ENCODE measurements around the gene HEBP1.

HEBP1 gene

DNA sequence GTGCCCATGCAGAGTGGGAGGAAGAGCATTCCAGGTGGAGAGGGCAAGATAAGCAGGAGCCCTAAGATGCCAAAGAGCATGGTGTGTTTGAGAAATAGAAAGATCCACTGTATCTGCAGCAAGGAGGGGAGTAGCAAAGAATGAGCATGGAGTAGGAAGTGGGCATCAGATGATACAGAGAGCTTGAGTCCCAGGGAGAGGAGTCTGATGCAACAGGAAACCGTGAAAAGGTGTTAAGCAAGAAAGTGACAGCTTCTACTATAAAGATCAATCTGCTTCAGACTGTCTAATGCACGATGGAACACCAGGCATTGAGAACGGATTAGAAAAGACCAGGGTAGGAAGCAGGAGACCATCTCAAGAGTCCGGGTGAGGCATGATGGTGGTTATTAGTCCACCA lies 35.8 kb downstream of the HEBP1 start:
- H3K27ac ChIP-seq, result no peak overlapping the region
- TF ChIP-seq, protein P1, sequence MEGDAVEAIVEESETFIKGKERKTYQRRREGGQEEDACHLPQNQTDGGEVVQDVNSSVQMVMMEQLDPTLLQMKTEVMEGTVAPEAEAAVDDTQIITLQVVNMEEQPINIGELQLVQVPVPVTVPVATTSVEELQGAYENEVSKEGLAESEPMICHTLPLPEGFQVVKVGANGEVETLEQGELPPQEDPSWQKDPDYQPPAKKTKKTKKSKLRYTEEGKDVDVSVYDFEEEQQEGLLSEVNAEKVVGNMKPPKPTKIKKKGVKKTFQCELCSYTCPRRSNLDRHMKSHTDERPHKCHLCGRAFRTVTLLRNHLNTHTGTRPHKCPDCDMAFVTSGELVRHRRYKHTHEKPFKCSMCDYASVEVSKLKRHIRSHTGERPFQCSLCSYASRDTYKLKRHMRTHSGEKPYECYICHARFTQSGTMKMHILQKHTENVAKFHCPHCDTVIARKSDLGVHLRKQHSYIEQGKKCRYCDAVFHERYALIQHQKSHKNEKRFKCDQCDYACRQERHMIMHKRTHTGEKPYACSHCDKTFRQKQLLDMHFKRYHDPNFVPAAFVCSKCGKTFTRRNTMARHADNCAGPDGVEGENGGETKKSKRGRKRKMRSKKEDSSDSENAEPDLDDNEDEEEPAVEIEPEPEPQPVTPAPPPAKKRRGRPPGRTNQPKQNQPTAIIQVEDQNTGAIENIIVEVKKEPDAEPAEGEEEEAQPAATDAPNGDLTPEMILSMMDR (conservative IDR thresholded peaks at IDR 0.05; ENCODE audit: low read depth), result no peak
- CTCF ChIA-PET, result interaction anchor here (0.7 kb wide), 1 partner anchor 24 kb away, joined by 3 read pairs; no protein-coding TSS in a partner anchor
- no peak for DNase-seq (ENCODE audit: low spot score)
- POLR2A ChIA-PET (ENCODE audit: low non-redundant PET), result no interaction called here

DNA sequence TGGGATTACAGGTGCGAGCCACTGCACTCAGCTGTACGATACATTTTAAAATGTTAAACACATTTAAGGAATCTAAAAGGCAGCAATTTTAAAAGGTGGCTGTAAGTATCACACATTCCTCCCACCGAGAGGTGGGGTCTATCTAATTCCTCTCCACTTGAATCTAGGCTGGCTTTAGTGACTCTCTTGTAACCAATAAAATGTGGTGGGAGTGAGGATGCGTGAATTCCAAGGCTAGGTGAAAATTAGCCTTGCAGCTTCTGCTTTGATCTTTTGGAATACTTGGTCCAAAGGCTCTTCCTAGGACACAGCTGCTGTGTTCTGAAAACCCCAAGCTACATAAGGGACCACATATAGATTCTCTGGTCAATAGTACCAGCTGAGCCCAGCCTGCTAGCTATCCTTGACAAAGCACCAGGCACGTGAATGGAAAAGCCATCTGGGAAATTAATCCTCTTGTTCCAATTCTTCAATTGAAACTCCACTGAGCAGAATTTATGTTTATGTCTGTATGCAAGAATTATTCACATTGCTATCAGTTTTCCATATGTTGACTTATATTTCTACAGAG lies 39.3 kb downstream of the HEBP1 start:
- TF ChIP-seq, protein P1 (conservative IDR thresholded peaks at IDR 0.05; ENCODE audit: low read depth), result no peak
- ChIA-PET CTCF (interaction anchor here (0.6 to 1.1 kb wide), 2 partner anchors 9 to 123 kb away, joined by 3 read pairs; no protein-coding TSS in a partner anchor), POLR2A (ENCODE audit: low non-redundant PET) (no interaction called here)
- no peak for DNase-seq (ENCODE audit: low spot score)
- H3K27ac ChIP-seq, result no peak overlapping the region

DNA sequence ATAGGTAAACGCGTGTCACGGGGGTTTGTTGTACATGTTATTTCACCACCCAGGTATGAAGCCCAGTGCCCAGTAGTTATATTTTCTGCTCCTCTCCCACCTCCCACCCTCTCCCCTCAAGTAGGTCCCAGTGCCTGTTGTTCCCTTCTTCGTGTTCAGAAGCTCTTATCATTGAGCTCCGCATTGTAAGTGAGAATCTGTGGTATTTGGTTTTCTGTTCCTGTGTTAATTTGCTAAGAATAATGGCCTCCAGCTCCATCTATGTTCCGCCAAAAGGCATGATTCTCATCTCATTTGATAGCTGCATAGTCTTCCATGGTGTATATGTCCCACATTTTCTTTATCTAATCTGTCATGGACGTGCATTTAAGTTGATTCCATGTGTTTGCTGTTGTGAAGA lies 41.2 kb downstream of the HEBP1 start:
- no peak for DNase-seq (ENCODE audit: low spot score)
- H3K27ac ChIP-seq, result no peak overlapping the region
- TF ChIP-seq, protein P1 (conservative IDR thresholded peaks at IDR 0.05; ENCODE audit: low read depth), result no peak
- ChIA-PET CTCF (no interaction called here), POLR2A (ENCODE audit: low non-redundant PET) (no interaction called here)

DNA sequence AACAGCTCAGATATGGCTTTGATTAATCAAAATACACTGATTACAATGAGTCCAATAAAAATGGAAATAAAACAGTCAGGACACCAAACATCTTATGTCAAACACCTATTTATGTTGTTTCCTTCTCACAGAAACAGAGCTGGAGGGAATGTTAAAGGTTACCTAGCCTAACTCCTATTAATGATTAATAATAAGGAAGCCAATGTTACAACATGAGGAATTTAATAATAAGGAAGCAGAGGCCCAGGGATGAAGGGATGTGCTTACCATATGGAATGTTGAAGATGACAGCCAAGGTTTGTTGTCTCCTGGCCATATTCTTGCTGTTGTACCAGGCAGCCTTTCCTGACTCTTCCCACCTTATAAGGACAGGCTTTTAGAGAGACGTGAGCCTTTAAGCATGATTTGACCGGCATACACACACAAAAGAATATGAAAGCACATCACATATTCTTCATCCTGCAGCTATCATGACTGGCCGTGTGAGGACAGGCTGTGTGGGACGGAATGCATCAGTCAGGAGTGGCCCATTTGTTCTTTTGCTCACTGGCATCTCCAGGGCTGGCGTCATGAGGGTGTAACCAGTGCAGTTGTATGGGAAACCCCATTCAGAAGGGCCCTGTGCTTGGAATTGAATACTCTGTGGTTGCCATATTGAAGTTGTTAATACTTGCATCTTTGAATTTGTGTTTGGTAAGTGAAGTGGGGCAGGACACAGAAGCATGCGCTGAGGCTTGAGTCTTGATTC lies 45.0 kb downstream of the HEBP1 start:
- ChIA-PET POLR2A (ENCODE audit: low non-redundant PET) (no interaction called here), CTCF (no interaction called here)
- TF ChIP-seq, protein P1 (conservative IDR thresholded peaks at IDR 0.05; ENCODE audit: low read depth), result no peak
- H3K27ac ChIP-seq, result no peak overlapping the region
- DNase-seq (ENCODE audit: low spot score), result no peak

DNA sequence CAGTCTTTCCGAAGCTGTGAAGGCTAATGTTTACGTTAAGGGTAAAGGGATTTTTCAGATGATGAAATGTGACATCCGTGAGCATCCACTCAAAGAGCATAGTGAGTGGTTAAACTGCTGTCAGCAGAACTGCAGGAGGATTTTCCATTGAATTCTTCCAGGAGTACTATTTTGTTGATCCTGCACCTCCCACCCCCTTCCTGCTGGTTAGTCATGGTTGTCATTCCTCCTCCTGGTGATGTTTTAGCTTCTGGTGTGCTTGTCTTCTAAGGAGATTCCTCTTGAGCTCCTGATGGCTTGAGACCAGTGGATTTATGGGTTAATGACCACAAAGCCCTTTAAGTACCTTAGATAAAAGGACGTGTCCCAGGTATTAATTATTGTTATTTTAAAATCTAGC lies 45.7 kb downstream of the HEBP1 start:
- ChIA-PET CTCF (no interaction called here), POLR2A (ENCODE audit: low non-redundant PET) (no interaction called here)
- H3K27ac ChIP-seq, result no peak overlapping the region
- TF ChIP-seq, protein P1 (conservative IDR thresholded peaks at IDR 0.05; ENCODE audit: low read depth), result no peak
- DNase-seq (ENCODE audit: low spot score), result no peak

DNA sequence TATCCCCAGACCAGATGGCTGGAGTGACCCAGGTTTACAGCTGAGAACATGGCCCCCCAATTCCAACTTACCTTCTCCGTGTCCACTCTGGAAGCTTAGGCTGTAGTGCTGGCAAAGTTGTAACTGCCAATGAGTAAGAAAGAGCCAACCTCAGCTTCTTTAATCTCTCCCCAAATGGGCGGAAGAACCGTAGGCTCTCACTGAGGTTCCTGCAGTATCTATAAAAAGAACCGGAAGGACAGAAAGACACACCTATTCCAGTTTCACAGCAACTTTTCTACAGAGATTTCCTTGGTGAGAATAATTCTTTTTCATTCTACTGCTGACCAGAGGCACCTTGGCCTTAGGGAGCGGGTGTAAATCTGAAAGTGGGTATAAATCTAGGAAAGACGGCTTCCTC lies 48.0 kb downstream of the HEBP1 start, which contains the start of gene GPRC5D:
Gene GPRC5D, minus strand, starts transcription at position 135 of the 400 bp plus-strand sequence. CDS start 1,786 bp downstream, outside the sequence.
- POLR2A ChIA-PET (ENCODE audit: low non-redundant PET), result no interaction called here
- DNase-seq (ENCODE audit: low spot score), result no peak
- CTCF ChIA-PET, result interaction anchor here (0.6 kb wide), 1 partner anchor 1466 kb away, joined by 4 read pairs; no protein-coding TSS in a partner anchor
- TF ChIP-seq, protein P1 (conservative IDR thresholded peaks at IDR 0.05; ENCODE audit: low read depth), result no peak
- H3K27ac ChIP-seq, result no peak within 1 kb of the TSS

All from RWPE1 (cell line).